K562 (cell line): Measurements from ENCODE around the gene SDK1. TPM values are rescaled to one million over a fixed set of nuclear protein-coding genes. Genes with fewer than 3 reads are reported as not detected.

Experiments
- ATAC-seq: fragments of 200-7000 bp; cut with Tn5 transposase; 3 replicates; pipeline ENCODE4 v1.9.1; 2020; ENCODE audit warnings: moderate library complexity
- BruUV-seq: library from RNA; stranded (reverse); fragments of 400-500 nt; replicated peaks from 2 replicates; lab custom pipeline; 2021; lab: Mats Ljungman, UMichigan
- CTCF ChIA-PET: fragments of 300-600 bp; formaldehyde crosslinking; extraction: SDS; loops from one replicate; lab custom pipeline; 2021; ENCODE audit warnings: low intra/inter-chr PET ratio; lab: Yijun Ruan, JAX
- POLR2A ChIA-PET: fragments of 300-600, 350-650 bp; sonication (Branson Sonifier 250); formaldehyde crosslinking; extraction: SDS; loops from one replicate; lab custom pipeline; 2021; ENCODE audit warnings: antibody characterized with exemption, inconsistent platforms; lab: Yijun Ruan, JAX
- DNase-seq, 4 experiments: peaks; one replicate each; pipeline versions ENCODE4 v3.0.0 to v3.0.0-alpha.2; 2011 to 2018; ENCODE audit warnings: low spot score in 3 of 4, mixed read lengths in 3 of 4; ENCODE audit errors: extremely low read depth in 1 of 4
- FAIRE-seq: peaks from 2 replicates; lab custom pipeline; 2011; peaks lifted over from hg19 to GRCh38; lab: Jason Lieb, UNC
- H2AFZ ChIP-seq: 2 replicates; pipeline ENCODE4 v1.6.0; 2011; ENCODE audit warnings: low read depth, low read length, control low read depth, inconsistent platforms
- H3K27ac ChIP-seq: fragments of 200-600 bp; 3 replicates; pipeline ENCODE4 v1.8.0; 2011; ENCODE audit warnings: low read depth, mild to moderate bottlenecking, control low read depth, inconsistent platforms, low read length, moderate library complexity, mixed read lengths; ENCODE audit errors: extremely low read depth
- H3K27me3 ChIP-seq, 2 experiments: fragments of 300-600 bp in 1 of 2; 2 replicates in 1 of 2; 3 replicates in 1 of 2; pipeline versions ENCODE4 v1.6.0 to v1.8.0; 2011; ENCODE audit warnings: inconsistent platforms in 2 of 2, low read length in 2 of 2, mild to moderate bottlenecking in 1 of 2, mixed read lengths in 1 of 2, moderate library complexity in 1 of 2; ENCODE audit not compliant: control insufficient read depth in 2 of 2, insufficient read depth in 2 of 2
- H3K36me3 ChIP-seq: fragments of 300-600 bp; 3 replicates; pipeline ENCODE4 v1.8.0; 2011; ENCODE audit warnings: mild to moderate bottlenecking, low read length, inconsistent platforms; ENCODE audit not compliant: control insufficient read depth, insufficient read depth
- H3K4me1 ChIP-seq, 2 experiments: fragments of 200-600 bp in 1 of 2; replicated peaks in 1 of 2; 2 replicates in 1 of 2; 3 replicates in 1 of 2; pipeline versions ENCODE4 v1.5.1 to v1.8.0; 2011; ENCODE audit warnings: inconsistent platforms in 2 of 2, low read length in 2 of 2, mild to moderate bottlenecking in 1 of 2, mixed read lengths in 1 of 2, moderate library complexity in 1 of 2; ENCODE audit not compliant: control insufficient read depth in 2 of 2, insufficient read depth in 2 of 2
- H3K4me2 ChIP-seq: 2 replicates; pipeline ENCODE4 v1.6.1; 2011; ENCODE audit warnings: low read length, control low read depth, inconsistent platforms, mixed read lengths; ENCODE audit not compliant: insufficient read depth
- H3K4me3 ChIP-seq: fragments of 200-600 bp; sonication (generic), shearing (Covaris generic); 2 replicates; pipeline ENCODE4 v1.5.1; 2016; ENCODE audit warnings: control low read depth, inconsistent platforms
- H3K79me2 ChIP-seq: fragments of 200-600 bp; 3 replicates; pipeline ENCODE4 v1.8.0; 2011; ENCODE audit warnings: low read length, inconsistent platforms; ENCODE audit not compliant: control insufficient read depth, insufficient read depth
- H3K9ac ChIP-seq, 2 experiments: 2 replicates each; pipeline versions ENCODE4 v1.6.0 to v1.6.1; 2011; ENCODE audit warnings: low read depth in 2 of 2, low read length in 2 of 2, control low read depth in 1 of 2, inconsistent platforms in 1 of 2, mild to moderate bottlenecking in 1 of 2, mixed read lengths in 1 of 2; ENCODE audit not compliant: insufficient read depth in 1 of 2
- H3K9me1 ChIP-seq: one replicate; pipeline ENCODE4 v1.6.0; 2011; ENCODE audit warnings: inconsistent platforms, mild to moderate bottlenecking, low read length, moderate library complexity; ENCODE audit not compliant: control insufficient read depth, insufficient read depth
- H3K9me3 ChIP-seq: replicated peaks from 2 replicates; pipeline ENCODE4 v1.5.1; 2011; ENCODE audit warnings: low read depth, low read length, inconsistent platforms; ENCODE audit not compliant: control insufficient read depth, insufficient read depth
- H4K20me1 ChIP-seq: replicated peaks from 2 replicates; pipeline ENCODE4 v1.6.1; 2011; ENCODE audit warnings: low read length, inconsistent platforms, mixed read lengths; ENCODE audit not compliant: control insufficient read depth, insufficient read depth
- ATF1 ChIP-seq, 2 experiments: fragments of 450-650 bp in 1 of 2; IDR thresholded peaks; 2 replicates each; pipeline ENCODE4 v1.6.1; 2016; ENCODE audit warnings: missing compliant biosample characterization in 1 of 2, missing genetic modification characterization in 1 of 2
- CEBPG ChIP-seq, 3 experiments: fragments of 200-800 bp in 1 of 3; sonication (Bioruptor generic) in 1 of 3; sonication (generic) in 1 of 3; formaldehyde crosslinking in 1 of 3; IDR thresholded peaks in 2 of 3; conservative IDR thresholded peaks in 1 of 3; 2 replicates each; pipeline versions ENCODE4 v1.6.1 to v1.8.0; 2016 to 2022; ENCODE audit warnings: missing compliant biosample characterization in 2 of 3, missing genetic modification characterization in 2 of 3, mild to moderate bottlenecking in 1 of 3, missing genetic modification reagents in 1 of 3
- JUN ChIP-seq, 2 experiments: sonication (generic) in 1 of 2; formaldehyde crosslinking in 1 of 2; IDR thresholded peaks; 2 replicates each; pipeline versions ENCODE4 v1.6.1 to v1.8.0; 2012 to 2022; ENCODE audit warnings: borderline replicate concordance in 2 of 2, mild to moderate bottlenecking in 2 of 2, improper control_type of control experiment in 1 of 2, low read depth in 1 of 2, low read length in 1 of 2, missing genetic modification reagents in 1 of 2
- MAFF ChIP-seq: IDR thresholded peaks from 2 replicates; pipeline ENCODE4 v1.6.1; 2012; ENCODE audit warnings: low read length, improper control_type of control experiment
- POLR2AphosphoS2 ChIP-seq: IDR thresholded peaks from 2 replicates; pipeline ENCODE4 v1.6.1; 2012; ENCODE audit warnings: low read length, improper control_type of control experiment
- PTBP1 ChIP-seq: fragments of 200-400 bp; formaldehyde crosslinking; IDR thresholded peaks from 2 replicates; pipeline ENCODE4 v1.6.1; 2017; ENCODE audit warnings: low read depth, low read length
- USF1 ChIP-seq: sonication (generic); formaldehyde crosslinking; IDR thresholded peaks from 2 replicates; pipeline ENCODE4 v1.9.0; 2022; ENCODE audit warnings: mild to moderate bottlenecking, missing genetic modification reagents
- ZNF121 ChIP-seq: sonication (generic); formaldehyde crosslinking; conservative IDR thresholded peaks from 2 replicates; pipeline ENCODE4 v1.8.0; 2022; ENCODE audit warnings: missing genetic modification reagents
- ZNF280B ChIP-seq: fragments of 250-450 bp; sonication (Bioruptor Pico); IDR thresholded peaks from 2 replicates; pipeline ENCODE4 v1.5.1; 2021; ENCODE audit warnings: mild to moderate bottlenecking
- WGBS: fragments of 100-300 bp; shearing (Covaris generic); methylation state at CpG from one replicate; pipeline ENCODE4 v1.1.6; 2016; ENCODE audit warnings: low coverage, mixed read lengths; ENCODE audit not compliant: insufficient coverage; ENCODE audit errors: missing lambda C conversion rate; 5-methylcytosine and 5-hydroxymethylcytosine counted together
- in situ Hi-C: fragments of 300-500 bp; cut with MboI; formaldehyde crosslinking; loops from 4 replicates; pipeline ENCODE4 v1.15.0; 2018; ENCODE audit warnings: inconsistent platforms, mixed read lengths
- intact Hi-C: fragments of 100-400 bp; cut with micrococcal nuclease; formaldehyde crosslinking; loops from 2 replicates; pipeline ENCODE4 v1.14.2; 2022
- polyA plus RNA-seq, 8 experiments: library from polyadenylated mRNA; depleted of rRNA in 4 of 8; stranded (reverse) in 5 of 8; unstranded in 3 of 8; fragments of >200 nt; fragmentation: Nextera tagmentation in 2 of 8; fragmentation: Illumina TruSeq in 1 of 8; extraction: Ambion mirVana in 2 of 8; extraction: Trizol in 1 of 8; gene quantifications; 2 replicates each; pipeline versions ENCODE4 v1.2.1 to v1.2.3, GENCODE V29; 2011 to 2014; ENCODE audit warnings: inconsistent platforms in 1 of 8, missing spikeins in 1 of 8
- total RNA-seq, 7 experiments: library from RNA; depleted of rRNA in 6 of 7; stranded (reverse); fragments of >200 nt in 6 of 7; fragmentation: Illumina TruSeq in 2 of 7; extraction: Trizol in 2 of 7; gene quantifications; 2 replicates each; pipeline versions ENCODE4 v1.2.1 to v1.2.3, GENCODE V29; 2011 to 2021; ENCODE audit warnings: low replicate concordance in 1 of 7

The SDK1 gene
- total and polyA plus RNA-seq, 9 of the 15 experiments (the other 6 are each of a cell fraction or from before 2014, with no cell fraction given) = 0.16 TPM; not detected in 8

- H3K27ac ChIP-seq = no peak overlapping the region
- intact Hi-C loops = no loop called here
- no peak overlapping the region for H3K4me3 ChIP-seq
- no peaks in the 10 kb centered on the region for H3K4me1 ChIP-seq
- 0% methylated on average over 12 of the region's 20 CpGs for WGBS
- no peak overlapping the region for H3K9ac ChIP-seq
- no peak overlapping the region for H2AFZ ChIP-seq
- POLR2A ChIA-PET = interaction anchor here (0.6 to 0.9 kb wide), 2 partner anchors 15 to 31 kb away, joined by 3 read pairs; no protein-coding TSS in a partner anchor
- no peaks in the 10 kb centered on the region for H3K9me3 ChIP-seq
- no TSS peak for BruUV-seq
- FAIRE-seq = no peak
- no peak overlapping the region for H3K4me2 ChIP-seq
- H3K9me1 ChIP-seq = no peaks in the 10 kb centered on the region
- peaks cover 4% of the 10 kb centered on the region; the same call in 1 of the 2 replicates for H4K20me1 ChIP-seq
- CTCF ChIA-PET = no interaction called here
- DNase-seq = no peak
- H3K27me3 ChIP-seq = peaks cover 3 to 79% of the 10 kb centered on the region in 2 experiments; a peak in 4 of 5 replicates
- ATAC-seq = no peak
- H3K36me3 ChIP-seq = no peaks in the 10 kb centered on the region
- TF ChIP-seq ZNF121 (CRISPR knock-in tag) (no peak), CEBPG (CRISPR knock-in tag; IDR thresholded peaks at IDR 0.05) (no peak), CEBPG (tag; conservative IDR thresholded peaks at IDR 0.05 in 1 of 2, IDR thresholded peaks at IDR 0.05 in 1 of 2) (no peak), PTBP1 (no peak), MAFF (no peak), ATF1 (CRISPR knock-in tag; IDR thresholded peaks at IDR 0.05) (no peak), ATF1 (tag; IDR thresholded peaks at IDR 0.05) (no peak), POLR2AphosphoS2 (no peak), ZNF280B (no peak), USF1 (no peak), JUN (IDR thresholded peaks at IDR 0.05; ENCODE audit: borderline replicate concordance, low read depth, low read length) (no peak), JUN (CRISPR knock-in tag; IDR thresholded peaks at IDR 0.05; ENCODE audit: borderline replicate concordance) (no peak)
- TF ChIP-seq, all 486 proteins: peak for 0
- in situ Hi-C loops = no loop called here
- H3K79me2 ChIP-seq = no peaks in the 10 kb centered on the region
These were observed 843.2 kb downstream of the SDK1 start for GRCh38 chr7:4144172-4144701.
